ENCODE data around the gene ATP9A.

GRCh38 chr20:51584737-51585136 is 183.5 kb downstream of the ATP9A start:
- TF ChIP-seq GABPA (IDR thresholded peaks at IDR 0.05; ENCODE audit: low read depth) = no peak
- no peak for TF ChIP-seq CTCF (IDR thresholded peaks at IDR 0.05; ENCODE audit: insufficient read depth, low read length)
- TF ChIP-seq POLR2AphosphoS5 (IDR thresholded peaks at IDR 0.05; ENCODE audit: low read depth) = no peak

Data from HL-60 (cell line).